ENCODE results near the gene SPIC. TPM values are rescaled to one million over a fixed set of nuclear protein-coding genes. Genes with fewer than 3 reads are reported as not detected.
A peak's percentile ranks its signal among the peaks of the same experiment; 100 is the strongest.

Gene SPIC
- total and polyA plus RNA-seq, 2 of the 13 experiments (the other 11 are each of a cell fraction or from before 2014, with no cell fraction given) = not detected

- TF ChIP-seq ZFX (CRISPR knock-in tag; IDR thresholded peaks at IDR 0.05; ENCODE audit: low read depth) (peak; percentile 58; the same call in 1 of the 2 replicates), ZNF225 (CRISPR knock-in tag; IDR thresholded peaks at IDR 0.05) (no peak), NR1H2 (CRISPR knock-in tag; IDR thresholded peaks at IDR 0.05; ENCODE audit: borderline replicate concordance, low read depth) (no peak), RARA (CRISPR knock-in tag; IDR thresholded peaks at IDR 0.05) (peak; percentile 90), SIX4 (CRISPR knock-in tag; IDR thresholded peaks at IDR 0.05) (0 out of 2 replicates have a peak, but pooled peaks have one; percentile 31), SALL1 (CRISPR knock-in tag; IDR thresholded peaks at IDR 0.05) (peak; percentile 72), FOXA3 (CRISPR knock-in tag; IDR thresholded peaks at IDR 0.05) (peak; percentile 97), MIER2 (CRISPR knock-in tag; IDR thresholded peaks at IDR 0.05) (no peak), RXRB (CRISPR knock-in tag; IDR thresholded peaks at IDR 0.05; ENCODE audit: borderline replicate concordance) (peak; percentile 71; the same call in 1 of the 2 replicates), SOX5 (CRISPR knock-in tag; IDR thresholded peaks at IDR 0.05; ENCODE audit: borderline replicate concordance) (peak; percentile 93), CREM (IDR thresholded peaks at IDR 0.05) (0 out of 2 replicates have a peak, but pooled peaks have one; percentile 15), CREM (CRISPR knock-in tag; IDR thresholded peaks at IDR 0.05) (no peak), MIXL1 (CRISPR knock-in tag; IDR thresholded peaks at IDR 0.05) (0 out of 2 replicates have a peak, but pooled peaks have one; percentile 33), FOSL1 (CRISPR knock-in tag; IDR thresholded peaks at IDR 0.05; ENCODE audit: borderline replicate concordance) (peak; percentile 20; the same call in 1 of the 2 replicates), ZMYM2 (CRISPR knock-in tag; IDR thresholded peaks at IDR 0.05) (peak; percentile 89), TBX3 (IDR thresholded peaks at IDR 0.05; ENCODE audit: borderline replicate concordance) (peak; percentile 10; the same call in 1 of the 2 replicates), ZNF644 (CRISPR knock-in tag; IDR thresholded peaks at IDR 0.05; ENCODE audit: low read depth) (peak; percentile 53; the same call in 1 of the 2 replicates), ZNF414 (CRISPR knock-in tag; IDR thresholded peaks at IDR 0.05) (no peak), THAP11 (CRISPR knock-in tag; IDR thresholded peaks at IDR 0.05) (peak; percentile 46; the same call in 1 of the 2 replicates), ZNF580 (CRISPR knock-in tag; IDR thresholded peaks at IDR 0.05; ENCODE audit: borderline replicate concordance, low read depth) (0 out of 2 replicates have a peak, but pooled peaks have one; percentile 49), NR2F1 (CRISPR knock-in tag; IDR thresholded peaks at IDR 0.05) (0 out of 4 replicates have a peak, but pooled peaks of 1 of the 2 experiments have one; percentile 15), PITX1 (CRISPR knock-in tag; IDR thresholded peaks at IDR 0.05) (peak; percentile 100), EP300 (IDR thresholded peaks at IDR 0.05; ENCODE audit: low read depth in 2 of 2, low read length in 2 of 2) (peak in 1 of 2 experiments; percentile 43; a peak in 1 of 4 replicates), EP300 (CRISPR knock-in tag; IDR thresholded peaks at IDR 0.05; ENCODE audit: borderline replicate concordance) (no peak), ZNF331 (CRISPR knock-in tag; IDR thresholded peaks at IDR 0.05) (peak; percentile 30; the same call in 1 of the 2 replicates), HMG20A (CRISPR knock-in tag; IDR thresholded peaks at IDR 0.05; ENCODE audit: borderline replicate concordance) (peak; percentile 63; the same call in 1 of the 2 replicates), SP5 (CRISPR knock-in tag; IDR thresholded peaks at IDR 0.05; ENCODE audit: borderline replicate concordance, low read depth) (0 out of 2 replicates have a peak, but pooled peaks have one; percentile 11), FOSL2 (CRISPR knock-in tag; IDR thresholded peaks at IDR 0.05) (peak; percentile 93), KLF11 (CRISPR knock-in tag; IDR thresholded peaks at IDR 0.05) (no peak), ZNF772 (CRISPR knock-in tag; IDR thresholded peaks at IDR 0.05) (no peak), SOX6 (IDR thresholded peaks at IDR 0.05) (no peak), SOX6 (CRISPR knock-in tag; IDR thresholded peaks at IDR 0.05) (peak; percentile 89)
These were observed 15.3 kb upstream of the SPIC start (continued) for GRCh38 chr12:101459642-101460346.

All from HepG2 (cell line).